Mucosa of stomach (tissue), 1 donor: ENCODE results near the gene IFI27L1.

Experiments used
- H3K27me3 ChIP-seq: one replicate; pipeline ENCODE4 v1.7.0; 2013; ENCODE audit warnings: mild to moderate bottlenecking, low read length; ENCODE audit not compliant: control insufficient read depth, insufficient read depth
- H3K36me3 ChIP-seq: one replicate; pipeline ENCODE4 v1.7.0; 2013; ENCODE audit warnings: low read length; ENCODE audit not compliant: control insufficient read depth, insufficient read depth
- H3K4me1 ChIP-seq: one replicate; pipeline ENCODE4 v1.7.0; 2013; ENCODE audit warnings: mild to moderate bottlenecking, low read length; ENCODE audit not compliant: control insufficient read depth, insufficient read depth
- H3K4me3 ChIP-seq: one replicate; pipeline ENCODE4 v1.7.0; 2013; ENCODE audit warnings: low read length
- H3K9ac ChIP-seq: one replicate; pipeline ENCODE4 v1.7.0; 2013; ENCODE audit warnings: mild to moderate bottlenecking, low read length, moderate library complexity
- H3K9me3 ChIP-seq: one replicate; pipeline ENCODE4 v1.7.0; 2013; ENCODE audit warnings: mild to moderate bottlenecking, low read length, moderate library complexity; ENCODE audit not compliant: control insufficient read depth
- donor health status: Pancreatic carcinoma.

Gene IFI27L1

GRCh38 chr14:94123868-94124267 is 42.8 kb downstream of the IFI27L1 start:
- H3K9ac ChIP-seq, result no peak overlapping the region
- peaks cover 6% of the 10 kb centered on the region for H3K4me1 ChIP-seq
- no peaks in the 10 kb centered on the region for H3K27me3 ChIP-seq
- H3K36me3 ChIP-seq, result no peaks in the 10 kb centered on the region
- no peak overlapping the region for H3K4me3 ChIP-seq
- H3K9me3 ChIP-seq, result no peaks in the 10 kb centered on the region

- Histone ChIP-seq H3K4me1 (peaks cover 12% of the 10 kb centered on the region), H3K9me3 (no peaks in the 10 kb centered on the region), H3K36me3 (no peaks in the 10 kb centered on the region), H3K4me3 (no peak overlapping the region), H3K9ac (no peak overlapping the region), H3K27me3 (no peaks in the 10 kb centered on the region)
These were observed 43.7 kb downstream of the IFI27L1 start for GRCh38 chr14:94124582-94125377.

- peaks cover 18% of the 10 kb centered on the region for H3K4me1 ChIP-seq
- no peak overlapping the region for H3K9ac ChIP-seq
- no peaks in the 10 kb centered on the region for H3K9me3 ChIP-seq
These were observed 44.7 kb downstream of the IFI27L1 start for GRCh38 chr14:94125659-94126418.

GRCh38 chr14:94126419-94126677 is 45.2 kb downstream of the IFI27L1 start:
- no peak overlapping the region for H3K9ac ChIP-seq
- no peaks in the 10 kb centered on the region for H3K27me3 ChIP-seq
- H3K36me3 ChIP-seq, result no peaks in the 10 kb centered on the region
- no peak overlapping the region for H3K4me3 ChIP-seq
- H3K4me1 ChIP-seq, result peaks cover 18% of the 10 kb centered on the region
- H3K9me3 ChIP-seq, result no peaks in the 10 kb centered on the region

More at GRCh38 chr14:94125659-94126418, 44.7 kb downstream of the IFI27L1 start:
- Histone ChIP-seq H3K36me3 (no peaks in the 10 kb centered on the region), H3K27me3 (no peaks in the 10 kb centered on the region), H3K4me3 (no peak overlapping the region)

- no peaks in the 10 kb centered on the region for H3K36me3 ChIP-seq
- no peaks in the 10 kb centered on the region for H3K27me3 ChIP-seq
- no peak overlapping the region for H3K4me3 ChIP-seq
- H3K4me1 ChIP-seq, result peaks cover 18% of the 10 kb centered on the region
- no peaks in the 10 kb centered on the region for H3K9me3 ChIP-seq
- H3K9ac ChIP-seq, result no peak overlapping the region
These were observed 45.7 kb downstream of the IFI27L1 start for GRCh38 chr14:94126800-94127199.

GRCh38 chr14:94127330-94127729 is 46.2 kb downstream of the IFI27L1 start:
- Histone ChIP-seq H3K4me1 (peaks cover 18% of the 10 kb centered on the region), H3K4me3 (no peak overlapping the region), H3K9ac (no peak overlapping the region), H3K27me3 (no peaks in the 10 kb centered on the region), H3K9me3 (no peaks in the 10 kb centered on the region), H3K36me3 (no peaks in the 10 kb centered on the region)

- H3K9ac ChIP-seq, result peak overlapping the region; percentile 72
- no peaks in the 10 kb centered on the region for H3K36me3 ChIP-seq
- no peak overlapping the region for H3K4me3 ChIP-seq
- no peaks in the 10 kb centered on the region for H3K27me3 ChIP-seq
- peaks cover 18% of the 10 kb centered on the region for H3K4me1 ChIP-seq
- no peaks in the 10 kb centered on the region for H3K9me3 ChIP-seq
These were observed 47.2 kb downstream of the IFI27L1 start for GRCh38 chr14:94128216-94128839.

- Histone ChIP-seq H3K9ac (peak within 1 kb of the TSS; percentile 72), H3K36me3 (no peaks in the 10 kb centered on the region), H3K4me3 (peak within 1 kb of the TSS; percentile 37), H3K9me3 (no peaks in the 10 kb centered on the region), H3K4me1 (peaks cover 18% of the 10 kb centered on the region), H3K27me3 (no peaks in the 10 kb centered on the region)
These were observed 48.1 kb downstream of the IFI27L1 start, which contains the start of gene IFI27L2 for GRCh38 chr14:94129111-94129757. IFI27L2 (minus strand) TSS chr14:94129604; CDS start chr14:94129564, 40 bp downstream.

GRCh38 chr14:94129758-94130414 is 48.8 kb downstream of the IFI27L1 start:
- H3K36me3 ChIP-seq, result no peaks in the 10 kb centered on the region
- no peaks in the 10 kb centered on the region for H3K27me3 ChIP-seq
- H3K9me3 ChIP-seq, result no peaks in the 10 kb centered on the region
- H3K9ac ChIP-seq, result peak overlapping the region; percentile 72
- peaks cover 18% of the 10 kb centered on the region for H3K4me1 ChIP-seq
- H3K4me3 ChIP-seq, result peak overlapping the region; percentile 37

- H3K9me3 ChIP-seq, result no peaks in the 10 kb centered on the region
- H3K4me3 ChIP-seq, result no peak overlapping the region
- H3K4me1 ChIP-seq, result peaks cover 18% of the 10 kb centered on the region
- no peak overlapping the region for H3K9ac ChIP-seq
- no peaks in the 10 kb centered on the region for H3K36me3 ChIP-seq
- H3K27me3 ChIP-seq, result no peaks in the 10 kb centered on the region
These were observed 51.3 kb downstream of the IFI27L1 start for GRCh38 chr14:94132285-94132887.

- Histone ChIP-seq H3K4me1 (no peaks in the 10 kb centered on the region), H3K9me3 (no peaks in the 10 kb centered on the region), H3K9ac (no peak overlapping the region), H3K27me3 (no peaks in the 10 kb centered on the region), H3K36me3 (no peaks in the 10 kb centered on the region), H3K4me3 (no peak overlapping the region)
These were observed 54.4 kb downstream of the IFI27L1 start for GRCh38 chr14:94135476-94135875.
